IPS DF 4.7 (cell line): Measurements from ENCODE around the gene TSKS.

Source experiments
- DNase-seq: peaks from one replicate; pipeline ENCODE4 v3.0.0-alpha.2; 2013; ENCODE audit warnings: low spot score; ENCODE audit errors: extremely low read depth

TSKS gene

DNA sequence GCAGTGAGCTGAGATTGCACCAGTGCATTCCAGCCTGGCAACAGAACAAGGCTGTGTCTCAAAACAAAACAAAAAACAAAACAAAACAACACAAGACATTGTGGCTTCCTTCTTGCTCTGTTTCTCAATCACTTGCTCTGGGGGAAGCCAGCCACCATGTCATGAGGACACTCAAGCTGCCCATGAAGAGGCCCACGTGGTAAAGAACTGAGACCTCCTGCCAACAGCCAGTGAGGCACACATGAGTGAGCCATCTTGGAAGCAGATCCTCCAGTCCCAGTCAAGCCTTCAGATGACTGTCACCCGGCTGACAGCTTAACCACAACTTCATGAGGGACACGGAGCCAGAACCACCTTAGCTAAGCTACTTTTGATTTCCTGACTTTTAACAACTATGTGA is 47.0 kb downstream of the TSKS start:
- DNase-seq = no peak

DNA sequence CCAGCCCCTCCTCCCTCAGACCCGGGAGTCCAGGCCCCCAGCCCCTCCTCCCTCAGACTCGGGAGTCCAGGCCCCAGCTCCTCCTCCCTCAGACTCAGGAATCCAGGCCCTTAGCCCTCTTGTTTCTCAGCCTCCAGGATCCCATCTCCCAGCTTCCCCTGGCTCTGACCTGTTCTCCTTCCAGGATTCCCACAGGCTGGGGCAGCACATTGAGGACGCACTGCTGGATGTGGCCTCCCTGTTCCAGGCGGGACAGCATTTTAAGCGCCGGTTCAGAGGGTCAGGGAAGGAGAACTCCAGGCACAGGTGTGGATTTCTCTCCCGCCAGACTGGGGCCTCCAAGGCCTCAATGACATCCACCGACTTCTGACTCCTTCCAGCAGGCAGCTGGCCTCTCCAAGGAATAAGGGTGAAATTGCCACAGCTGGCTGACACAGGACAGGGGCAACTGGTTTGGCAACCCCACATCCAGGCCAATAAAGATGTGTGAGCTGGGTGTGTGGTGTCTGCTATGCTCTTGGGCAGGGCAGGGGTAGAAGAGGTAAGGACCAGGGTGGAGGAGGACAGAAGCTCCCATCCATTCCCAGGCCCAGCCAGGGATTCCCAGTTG is 49.8 kb downstream of the TSKS start:
- no peak for DNase-seq

DNA sequence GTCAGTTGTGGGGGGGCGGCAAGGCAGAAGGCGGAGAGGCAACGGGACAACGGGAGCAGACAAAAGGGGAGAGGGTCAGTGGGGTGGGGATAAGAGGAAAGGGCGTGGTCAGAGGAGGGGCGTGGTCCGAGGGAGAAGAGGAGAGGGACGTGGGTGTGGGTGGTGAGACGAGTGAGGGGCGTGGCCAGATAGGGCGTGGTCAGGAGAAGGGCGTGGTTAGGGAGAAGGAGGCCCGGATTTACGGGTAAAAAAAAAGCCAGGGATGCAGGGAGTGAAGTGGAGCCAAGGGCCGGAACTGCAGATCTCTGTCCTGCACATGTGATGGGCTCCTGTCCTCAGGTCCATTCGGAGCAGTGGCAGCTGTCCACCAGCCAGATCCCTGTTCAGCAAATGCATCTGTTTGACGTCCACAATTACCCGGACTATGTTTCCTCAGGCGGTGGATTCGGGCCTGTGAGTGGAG is 50.7 kb downstream of the TSKS start:
- DNase-seq = no peak

DNA sequence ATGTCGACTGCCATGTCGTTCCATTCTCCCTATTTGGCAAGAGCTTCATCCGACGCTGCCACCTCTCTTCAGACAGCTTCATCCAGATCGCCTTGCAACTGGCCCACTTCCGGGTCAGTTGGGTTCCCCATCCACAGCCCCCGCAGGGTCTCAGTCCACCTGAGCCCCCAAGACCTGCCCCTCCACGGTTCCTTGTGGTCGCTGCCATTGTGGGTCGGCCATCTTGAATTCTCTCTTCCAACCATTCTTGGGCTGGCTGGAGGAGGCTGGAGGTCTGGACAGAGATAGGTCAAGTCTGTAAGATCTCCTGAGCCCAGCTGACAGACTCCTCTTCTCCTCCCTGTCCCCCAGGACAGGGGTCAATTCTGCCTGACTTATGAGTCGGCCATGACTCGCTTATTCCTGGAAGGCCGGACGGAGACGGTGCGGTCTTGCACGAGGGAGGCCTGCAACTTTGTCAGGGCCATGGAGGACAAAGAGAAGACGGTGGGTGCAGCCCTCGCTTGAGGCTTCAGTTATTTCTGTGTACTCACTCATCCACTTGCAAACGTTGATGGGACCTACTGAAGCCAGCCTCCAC is 52.6 kb downstream of the TSKS start:
- DNase-seq = no peak

DNA sequence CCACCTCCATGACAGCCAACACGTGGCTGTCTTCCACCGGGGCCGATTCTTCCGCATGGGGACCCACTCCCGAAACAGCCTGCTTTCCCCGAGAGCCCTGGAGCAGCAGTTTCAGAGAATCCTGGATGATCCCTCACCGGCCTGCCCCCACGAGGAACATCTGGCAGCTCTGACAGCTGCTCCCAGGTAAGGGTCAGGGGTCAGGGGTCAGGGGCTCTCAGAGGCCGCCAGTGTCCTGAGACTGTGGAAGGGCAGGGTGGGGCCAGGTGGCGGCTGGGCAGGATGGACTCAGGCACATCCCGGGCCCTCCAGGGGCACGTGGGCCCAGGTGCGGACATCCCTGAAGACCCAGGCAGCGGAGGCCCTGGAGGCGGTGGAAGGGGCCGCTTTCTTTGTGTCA is 57.2 kb downstream of the TSKS start:
- no peak for DNase-seq

DNA sequence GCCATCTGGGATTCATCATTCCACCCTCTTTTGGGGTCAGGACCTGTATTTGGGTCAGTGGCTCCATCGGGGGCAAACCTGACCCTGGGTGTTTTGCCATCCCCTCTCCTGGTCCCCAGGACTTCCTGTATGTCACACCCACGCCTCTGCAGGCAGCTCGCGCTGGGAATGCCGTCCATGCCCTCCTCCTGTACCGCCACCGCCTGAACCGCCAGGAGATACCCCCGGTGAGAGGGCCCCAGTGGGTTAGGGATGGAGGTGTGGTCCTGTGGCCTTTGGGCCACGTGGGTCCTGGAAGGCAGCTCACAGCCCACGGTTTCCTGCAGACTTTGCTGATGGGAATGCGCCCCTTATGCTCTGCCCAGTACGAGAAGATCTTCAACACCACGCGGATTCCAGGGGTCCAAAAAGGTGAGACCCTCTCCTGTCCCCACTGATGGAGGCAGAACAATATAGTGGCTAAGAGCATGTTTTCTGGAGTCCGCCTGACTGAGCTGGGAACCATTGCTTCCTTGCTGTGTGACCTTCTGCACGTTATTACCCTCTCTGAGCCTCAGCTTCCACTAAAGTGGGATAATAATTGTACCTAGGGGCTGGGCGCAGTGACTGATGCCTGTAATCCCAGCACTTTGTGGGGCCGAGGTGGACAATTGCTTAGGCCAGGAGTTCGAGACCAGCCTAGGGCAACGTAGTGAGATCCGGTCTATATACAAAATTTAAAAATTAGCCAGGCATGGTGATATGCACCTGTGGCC is 58.0 kb downstream of the TSKS start:
- DNase-seq = no peak

DNA sequence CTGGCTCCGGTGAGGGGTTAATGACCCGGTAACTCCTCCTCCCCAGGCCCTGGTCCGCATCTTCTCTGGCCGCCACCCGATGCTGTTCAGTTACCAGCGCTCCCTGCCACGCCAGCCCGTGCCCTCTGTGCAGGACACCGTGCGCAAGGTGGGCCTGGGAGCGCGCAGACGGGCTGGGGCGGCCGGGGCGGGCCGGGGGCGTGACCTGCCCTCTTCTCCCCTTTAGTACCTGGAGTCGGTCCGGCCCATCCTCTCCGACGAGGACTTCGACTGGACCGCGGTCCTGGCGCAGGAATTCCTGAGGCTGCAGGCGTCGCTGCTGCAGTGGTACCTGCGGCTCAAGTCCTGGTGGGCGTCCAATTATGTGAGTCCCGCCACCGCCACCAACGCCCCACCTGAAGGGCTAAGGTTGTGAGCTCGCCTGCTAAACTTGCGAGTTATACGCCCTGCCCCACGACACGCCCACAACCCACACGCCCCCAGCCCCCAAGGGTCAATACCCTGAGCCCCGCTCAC is 61.8 kb downstream of the TSKS start:
- DNase-seq = no peak

DNA sequence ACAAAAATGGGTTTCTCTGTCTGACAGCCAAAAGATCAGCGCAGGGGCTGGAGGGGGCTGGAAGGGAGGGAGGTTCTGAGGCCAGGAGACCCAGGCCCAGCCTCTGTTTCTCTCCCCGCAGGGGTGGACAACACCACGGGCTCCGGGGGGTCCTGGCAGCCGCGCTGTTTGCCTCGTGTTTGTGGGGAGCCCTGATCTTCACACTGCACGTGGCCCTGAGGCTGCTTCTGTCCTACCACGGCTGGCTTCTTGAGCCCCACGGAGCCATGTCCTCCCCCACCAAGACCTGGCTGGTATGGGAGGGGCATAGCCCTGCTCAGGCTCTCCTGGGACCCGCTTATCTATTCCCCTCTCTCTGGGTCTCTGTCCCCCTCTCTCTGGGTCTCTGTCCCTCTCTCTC is 62.5 kb downstream of the TSKS start:
- DNase-seq = no peak

DNA sequence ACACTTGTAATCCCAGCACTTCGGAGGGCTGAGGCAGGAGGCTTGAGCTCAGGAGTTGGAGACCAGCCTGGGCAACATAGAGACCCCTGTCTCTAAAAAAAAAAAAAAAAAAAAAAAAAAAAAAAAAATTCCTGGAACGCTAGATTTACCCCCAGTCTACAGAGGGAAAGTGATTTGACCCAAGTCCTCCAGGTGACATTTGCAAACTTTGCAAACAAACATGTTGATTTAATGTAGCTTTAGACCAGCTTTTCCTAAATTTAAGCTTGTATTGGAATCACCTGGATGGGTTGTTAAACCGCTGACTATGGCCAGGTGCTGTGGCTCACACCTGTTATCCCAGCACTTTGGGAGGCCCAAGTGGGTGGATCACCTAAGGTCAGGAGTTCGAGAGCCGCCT is 63.7 kb downstream of the TSKS start:
- DNase-seq = no peak

DNA sequence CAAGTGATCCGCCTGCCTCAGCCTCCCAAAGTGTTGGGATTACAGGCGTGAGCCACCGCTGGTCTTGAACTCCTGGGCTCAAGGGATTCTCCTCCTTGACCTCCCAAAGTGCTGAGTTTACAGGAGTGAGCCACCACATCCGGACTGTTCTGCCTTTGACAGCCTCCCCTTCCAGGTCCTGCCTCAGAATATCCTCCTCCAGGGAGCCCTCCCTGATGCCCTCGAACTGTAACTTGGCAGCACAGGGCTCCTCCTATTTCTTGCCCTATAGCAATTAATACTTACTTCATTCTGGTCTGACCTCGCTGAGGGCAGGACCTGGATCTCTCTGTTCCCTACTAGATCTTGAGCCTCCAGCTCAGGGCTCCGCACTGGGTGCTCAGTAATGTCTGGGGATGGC is 66.2 kb downstream of the TSKS start:
- DNase-seq = no peak

DNA sequence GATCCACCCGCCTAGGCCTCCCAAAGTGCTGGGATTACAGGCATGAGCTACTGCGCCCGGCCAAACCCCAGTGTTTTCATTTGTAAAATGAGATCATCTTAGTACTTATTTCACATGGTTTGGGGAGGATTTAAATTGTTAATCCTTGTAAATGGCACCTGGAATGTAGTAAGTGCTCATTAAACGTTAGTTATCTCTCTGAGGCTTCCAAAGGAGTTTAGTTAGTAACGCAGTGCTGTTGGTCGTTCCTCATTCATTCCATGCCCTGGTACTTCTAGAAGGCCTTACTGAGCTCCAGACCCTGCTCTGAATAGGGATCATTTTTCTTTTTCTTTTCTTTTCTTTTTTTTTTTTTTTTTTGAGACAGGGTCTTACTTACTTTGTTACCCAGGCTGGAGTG is 67.0 kb downstream of the TSKS start:
- DNase-seq = no peak

DNA sequence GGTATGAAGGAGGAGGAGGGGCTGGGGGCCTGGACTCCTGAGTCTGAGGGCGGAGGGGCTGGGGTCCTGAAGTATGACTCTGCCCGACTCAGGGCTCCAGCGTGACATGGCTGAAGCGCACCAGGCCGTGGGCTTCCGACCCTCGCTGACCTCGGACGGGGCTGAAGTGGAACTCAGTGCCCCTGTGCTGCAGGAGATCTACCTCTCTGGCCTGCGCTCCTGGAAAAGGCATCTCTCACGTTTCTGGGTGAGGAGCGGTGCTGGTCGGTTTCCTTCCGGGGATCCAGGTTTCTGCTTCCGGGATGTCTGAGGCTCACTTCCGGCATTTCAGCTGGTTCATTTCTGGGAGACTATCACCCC is 71.0 kb downstream of the TSKS start:
- no peak for DNase-seq

DNA sequence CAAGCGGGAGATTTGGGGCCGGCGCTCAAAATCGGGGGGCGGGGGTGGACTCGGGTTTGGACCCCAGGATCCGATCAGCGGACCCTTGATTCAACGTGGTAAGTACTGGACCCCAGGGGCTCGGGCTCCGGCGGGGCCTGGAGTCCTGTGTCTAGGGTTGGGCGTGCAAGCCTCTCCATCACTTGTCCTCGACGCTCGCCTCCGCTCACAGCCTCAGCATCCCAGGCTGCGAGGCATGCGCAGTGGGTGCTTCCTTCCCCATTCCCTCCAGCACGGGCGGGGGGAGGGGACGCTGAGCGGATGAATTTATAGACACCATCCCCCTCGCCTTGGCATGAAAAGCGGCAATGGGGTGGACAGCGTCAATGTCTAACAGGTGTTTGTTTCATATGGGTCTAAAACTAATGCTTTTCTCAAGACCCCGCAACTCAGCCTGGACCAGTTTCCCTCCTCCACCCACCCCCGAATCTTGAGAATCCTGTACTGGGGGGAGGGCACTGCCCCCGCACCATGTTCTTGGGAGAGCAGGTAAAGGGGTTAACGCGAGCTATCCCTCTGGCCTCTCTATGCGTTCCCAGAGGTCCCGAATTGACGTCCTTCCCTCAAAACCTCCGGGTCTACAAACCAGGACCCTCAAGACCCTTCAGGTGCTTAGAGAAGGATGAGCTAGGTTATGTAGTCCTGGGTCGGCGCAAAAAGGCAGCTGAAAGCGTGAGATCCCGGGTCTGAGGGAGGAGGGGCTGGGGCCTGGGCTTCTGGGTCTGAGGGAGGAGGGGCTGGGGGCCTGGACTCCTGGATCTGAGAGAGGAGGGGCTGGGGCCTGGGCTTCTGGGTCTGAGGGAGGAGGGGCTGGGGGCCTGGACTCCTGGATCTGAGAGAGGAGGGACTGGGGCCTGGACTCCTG is 71.6 kb downstream of the TSKS start:
- no peak for DNase-seq

DNA sequence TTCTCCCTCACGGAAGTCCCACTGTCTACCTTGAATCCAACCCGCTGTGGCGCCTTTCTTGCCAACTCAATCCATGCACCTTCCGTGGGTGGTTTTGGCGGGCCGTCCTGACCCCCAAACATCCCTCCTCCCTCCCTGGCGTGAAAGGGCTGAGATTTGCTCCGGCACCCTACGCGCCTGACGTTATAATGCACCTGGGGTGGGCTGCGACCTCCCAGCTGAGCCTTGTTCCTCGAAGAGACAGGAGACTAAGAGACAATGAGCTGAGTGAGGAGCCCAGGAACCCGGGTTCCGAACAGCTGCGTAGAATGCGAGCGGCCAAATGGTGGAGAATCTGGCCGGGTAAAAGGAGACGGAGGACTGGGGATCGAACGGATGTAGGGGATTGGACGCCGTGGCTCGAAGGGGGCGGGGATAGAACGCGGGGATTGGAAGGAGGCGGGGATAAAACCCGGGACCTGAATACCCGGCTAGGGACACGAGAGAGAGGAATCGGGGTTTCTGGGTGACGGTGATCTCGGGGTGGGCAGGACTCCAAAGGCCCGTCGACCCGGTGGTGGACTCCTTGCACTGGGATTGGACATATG is 72.4 kb downstream of the TSKS start, which contains the start of gene CPT1C:
Gene CPT1C, plus strand, starts transcription at position 461 of the 587 bp plus-strand sequence. CDS start 1,137 bp downstream, outside the sequence.
- no peak for DNase-seq

DNA sequence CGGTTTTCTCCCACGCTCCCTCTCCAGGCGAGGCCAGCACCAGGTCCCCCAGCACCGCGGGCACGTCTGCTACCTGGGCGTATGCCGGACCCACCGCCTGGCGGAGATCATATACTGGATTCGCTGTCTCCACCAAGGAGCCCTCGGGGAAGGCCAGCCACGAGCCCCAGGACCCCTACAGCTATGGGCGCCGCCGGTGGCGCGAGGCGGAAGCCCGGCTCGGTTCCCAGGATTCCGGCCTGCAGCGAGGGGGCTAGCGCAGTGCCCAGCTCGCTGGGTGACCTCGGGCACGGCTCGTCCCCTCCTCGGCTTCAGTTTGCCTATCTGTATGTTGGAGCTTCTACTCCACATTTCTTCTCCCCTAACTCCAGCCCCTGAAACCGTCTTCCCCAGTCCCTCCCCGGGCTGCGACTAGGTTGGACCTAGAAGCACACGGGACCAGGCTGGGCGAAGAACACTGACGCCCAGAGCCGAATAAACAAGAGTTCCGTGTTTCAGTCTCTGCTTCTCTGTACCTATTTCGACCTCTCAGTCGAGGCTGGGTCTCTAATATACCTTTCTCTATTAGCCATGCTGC is 72.9 kb downstream of the TSKS start:
- no peak for DNase-seq
